ENCODE data around the gene ING4. TPM values are rescaled to one million over a fixed set of nuclear protein-coding genes. Genes with fewer than 3 reads are reported as not detected.
A peak's percentile ranks its signal among the peaks of the same experiment; 100 is the strongest.

The ING4 gene
- total RNA-seq, 1 donor from 2014 or later, result 45.7 TPM

DNA sequence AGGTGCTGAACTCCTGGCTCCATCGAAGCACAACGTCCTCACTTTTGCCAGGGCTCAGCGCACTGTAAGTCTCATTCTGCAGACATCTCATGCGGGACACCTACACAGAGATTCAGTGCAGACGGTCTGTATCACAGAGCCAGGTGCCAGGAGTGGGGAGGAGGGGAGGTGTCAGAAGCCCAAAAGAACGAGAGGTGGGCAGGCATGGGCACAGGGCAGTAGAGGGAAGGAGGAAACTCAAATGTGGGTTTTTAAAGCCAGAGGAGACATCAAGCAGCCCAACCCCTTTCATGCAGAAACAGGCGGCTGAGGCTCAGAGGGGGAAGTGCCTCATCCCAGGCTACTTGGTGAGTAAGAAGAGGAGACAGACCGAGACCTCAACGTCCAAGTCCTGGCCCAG, 24.6 kb downstream of the ING4 start:
- H3K9me3 ChIP-seq, result no peaks in the 10 kb centered on the region
- no peak overlapping the region for H3K27ac ChIP-seq

DNA sequence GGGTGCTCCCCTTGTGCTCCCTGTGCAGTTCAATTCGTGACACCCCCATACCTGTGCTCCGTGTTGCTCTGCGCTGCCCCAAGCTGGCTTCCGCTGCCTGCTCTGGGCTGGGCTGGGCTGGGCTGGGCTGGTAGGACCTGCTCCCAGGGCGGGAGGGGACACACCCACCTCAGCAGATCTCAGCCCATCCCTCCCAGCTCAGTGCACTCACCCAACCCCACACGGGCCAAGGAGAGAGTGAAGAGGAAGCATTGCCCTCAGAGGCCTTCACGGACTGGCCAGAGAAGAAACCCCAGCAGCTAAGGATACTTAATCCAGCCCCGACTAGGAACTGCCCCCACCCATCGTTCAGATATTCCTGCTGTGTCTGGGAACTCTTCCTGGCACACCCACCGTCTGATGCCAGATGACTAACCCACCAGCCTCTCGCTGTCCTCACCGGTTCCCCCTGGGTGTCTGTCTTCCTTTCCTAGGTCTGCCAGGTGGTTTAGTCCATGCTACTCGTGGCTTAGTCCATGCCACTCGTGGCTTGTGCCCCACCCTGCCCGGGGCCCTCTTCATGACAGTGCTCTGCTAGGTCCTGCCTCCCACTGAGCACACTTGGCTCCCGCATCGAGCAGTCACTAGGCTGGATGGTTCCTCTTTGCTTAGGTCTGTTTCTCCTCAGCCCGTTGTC, 26.9 kb downstream of the ING4 start, which contains the start of gene LPAR5:
LPAR5 (minus strand) TSS at position 104 of the 676 bp plus-strand sequence. CDS start 14,711 bp downstream, outside the sequence.
- Histone ChIP-seq H3K4me1 (peaks cover 15% of the 10 kb centered on the region), H3K9me3 (no peaks in the 10 kb centered on the region)
- intact Hi-C loops (cut with DNase I), result no loop called here

More for the DNA sequence above, 24.6 kb downstream of the ING4 start:
- intact Hi-C loops (cut with DNase I), result no loop called here
- no peak overlapping the region for H3K4me3 ChIP-seq
- no peak for TF ChIP-seq POLR2A (IDR thresholded peaks at IDR 0.05)
- no peak for DNase-seq (ENCODE audit: extremely low spot score in 2 of 2)
- no peaks in the 10 kb centered on the region for H3K36me3 ChIP-seq
- peaks cover 10% of the 10 kb centered on the region for H3K4me1 ChIP-seq
- H3K27me3 ChIP-seq, result no peaks in the 10 kb centered on the region

DNA sequence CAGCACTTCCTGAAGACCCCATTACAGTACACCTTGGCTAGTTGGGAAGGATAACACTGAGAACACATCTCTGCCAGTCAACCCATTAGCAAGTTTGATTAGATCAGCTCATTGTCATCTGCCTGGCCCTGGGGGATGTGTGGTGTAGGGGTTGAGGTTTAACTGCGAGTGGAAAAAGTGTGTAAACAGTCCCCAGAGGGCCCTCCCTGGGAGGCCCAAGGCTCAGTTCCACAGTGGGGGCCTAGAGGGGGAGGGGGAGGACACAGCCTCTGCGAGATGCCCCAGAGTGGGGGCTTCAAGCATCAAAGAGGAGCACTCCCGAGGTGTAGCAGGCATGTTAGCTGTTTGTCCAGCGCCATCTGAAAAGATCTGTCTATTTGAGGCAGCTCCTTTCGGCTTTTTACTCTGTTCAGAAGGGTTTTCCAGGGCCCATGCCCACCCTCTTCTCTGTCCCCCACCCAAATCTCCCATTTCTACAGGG, 27.5 kb downstream of the ING4 start:
- no peak for DNase-seq (ENCODE audit: extremely low spot score in 2 of 2)
- Histone ChIP-seq H3K36me3 (no peaks in the 10 kb centered on the region), H3K4me3 (peak overlapping the region in 1 of 2 donors; percentile 30), H3K27ac (peak overlapping the region; percentile 34), H3K27me3 (no peaks in the 10 kb centered on the region), H3K4me1 (peaks cover 15% of the 10 kb centered on the region), H3K9me3 (no peaks in the 10 kb centered on the region)
- TF ChIP-seq, protein P1, sequence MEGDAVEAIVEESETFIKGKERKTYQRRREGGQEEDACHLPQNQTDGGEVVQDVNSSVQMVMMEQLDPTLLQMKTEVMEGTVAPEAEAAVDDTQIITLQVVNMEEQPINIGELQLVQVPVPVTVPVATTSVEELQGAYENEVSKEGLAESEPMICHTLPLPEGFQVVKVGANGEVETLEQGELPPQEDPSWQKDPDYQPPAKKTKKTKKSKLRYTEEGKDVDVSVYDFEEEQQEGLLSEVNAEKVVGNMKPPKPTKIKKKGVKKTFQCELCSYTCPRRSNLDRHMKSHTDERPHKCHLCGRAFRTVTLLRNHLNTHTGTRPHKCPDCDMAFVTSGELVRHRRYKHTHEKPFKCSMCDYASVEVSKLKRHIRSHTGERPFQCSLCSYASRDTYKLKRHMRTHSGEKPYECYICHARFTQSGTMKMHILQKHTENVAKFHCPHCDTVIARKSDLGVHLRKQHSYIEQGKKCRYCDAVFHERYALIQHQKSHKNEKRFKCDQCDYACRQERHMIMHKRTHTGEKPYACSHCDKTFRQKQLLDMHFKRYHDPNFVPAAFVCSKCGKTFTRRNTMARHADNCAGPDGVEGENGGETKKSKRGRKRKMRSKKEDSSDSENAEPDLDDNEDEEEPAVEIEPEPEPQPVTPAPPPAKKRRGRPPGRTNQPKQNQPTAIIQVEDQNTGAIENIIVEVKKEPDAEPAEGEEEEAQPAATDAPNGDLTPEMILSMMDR (IDR thresholded peaks at IDR 0.05), result no peak
- TF ChIP-seq POLR2A (IDR thresholded peaks at IDR 0.05) (no peak), POLR2AphosphoS5 (IDR thresholded peaks at IDR 0.05; ENCODE audit: insufficient read depth in 1 of 2, low read depth in 1 of 2) (no peak)
- intact Hi-C loops (cut with DNase I), result no loop called here

More for the DNA sequence above, 26.9 kb downstream of the ING4 start, which contains the start of gene LPAR5:
- Histone ChIP-seq H3K4me3 (peak within 1 kb of the TSS in 1 of 2 donors; percentile 30), H3K27me3 (no peaks in the 10 kb centered on the region), H3K36me3 (no peaks in the 10 kb centered on the region), H3K27ac (peak within 1 kb of the TSS; percentile 34)
- TF ChIP-seq POLR2AphosphoS5 (IDR thresholded peaks at IDR 0.05; ENCODE audit: insufficient read depth in 1 of 2, low read depth in 1 of 2) (peak in 1 of 2 donors; percentile 49), POLR2A (IDR thresholded peaks at IDR 0.05) (no peak)
- DNase-seq (ENCODE audit: extremely low spot score in 2 of 2), result no peak

DNA sequence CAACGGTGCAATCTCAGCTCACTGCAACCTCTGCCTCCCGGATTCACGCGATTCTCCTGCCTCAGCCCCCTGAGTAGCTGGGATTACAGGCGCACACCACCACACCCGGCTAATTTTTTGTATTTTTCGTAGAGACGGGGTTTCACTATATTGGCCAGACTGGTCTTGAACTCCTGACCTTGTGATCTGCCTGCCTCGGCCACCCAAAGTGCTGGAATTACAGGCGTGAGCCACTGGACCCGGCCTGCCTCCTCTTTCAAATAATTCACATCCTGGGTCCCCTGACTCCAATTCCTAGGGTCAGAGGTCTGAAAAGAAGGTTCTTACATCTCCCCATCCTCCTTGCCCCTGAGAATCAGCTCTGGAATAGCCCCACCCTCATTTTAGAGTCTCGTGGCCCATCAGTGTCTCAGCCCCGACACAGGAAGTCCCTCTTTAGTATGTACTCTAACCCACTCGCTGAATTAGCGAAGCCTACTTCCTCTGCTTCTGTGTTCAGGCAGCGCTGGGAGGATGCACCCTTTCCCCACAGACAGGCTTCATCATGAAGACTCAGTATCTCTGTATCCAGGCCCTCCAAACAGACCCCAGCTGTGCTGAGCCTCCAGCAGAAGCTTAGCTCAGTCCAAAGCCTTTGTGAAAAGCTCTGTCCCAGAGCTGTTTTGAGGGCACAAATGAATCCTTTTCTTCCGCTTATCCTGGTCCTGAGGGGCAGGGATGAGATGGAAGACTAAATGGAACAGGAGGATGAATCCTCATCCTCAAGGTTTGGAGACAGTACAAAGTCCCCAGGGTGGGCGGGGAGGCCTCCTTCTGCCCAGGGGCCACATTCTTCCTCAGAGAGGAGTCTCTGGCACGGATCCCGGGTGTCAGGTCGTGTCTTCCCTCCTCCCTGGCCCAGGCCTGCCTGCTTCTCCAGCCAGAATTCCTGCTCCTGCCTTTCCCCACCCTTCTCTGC, 30.6 kb downstream of the ING4 start:
- peaks cover 15% of the 10 kb centered on the region for H3K4me1 ChIP-seq
- peak overlapping the region; percentile 8 for H3K27ac ChIP-seq
- DNase-seq (ENCODE audit: extremely low spot score in 2 of 2), result no peak
- H3K9me3 ChIP-seq, result no peaks in the 10 kb centered on the region
- intact Hi-C loops (cut with DNase I), result no loop called here
- H3K27me3 ChIP-seq, result no peaks in the 10 kb centered on the region
- H3K36me3 ChIP-seq, result no peaks in the 10 kb centered on the region
- no peak overlapping the region for H3K4me3 ChIP-seq
- TF ChIP-seq POLR2A (IDR thresholded peaks at IDR 0.05), result no peak
- TF ChIP-seq, protein P1 (IDR thresholded peaks at IDR 0.05), result no peak
- no peak for TF ChIP-seq POLR2AphosphoS5 (IDR thresholded peaks at IDR 0.05; ENCODE audit: insufficient read depth in 1 of 2, low read depth in 1 of 2)

DNA sequence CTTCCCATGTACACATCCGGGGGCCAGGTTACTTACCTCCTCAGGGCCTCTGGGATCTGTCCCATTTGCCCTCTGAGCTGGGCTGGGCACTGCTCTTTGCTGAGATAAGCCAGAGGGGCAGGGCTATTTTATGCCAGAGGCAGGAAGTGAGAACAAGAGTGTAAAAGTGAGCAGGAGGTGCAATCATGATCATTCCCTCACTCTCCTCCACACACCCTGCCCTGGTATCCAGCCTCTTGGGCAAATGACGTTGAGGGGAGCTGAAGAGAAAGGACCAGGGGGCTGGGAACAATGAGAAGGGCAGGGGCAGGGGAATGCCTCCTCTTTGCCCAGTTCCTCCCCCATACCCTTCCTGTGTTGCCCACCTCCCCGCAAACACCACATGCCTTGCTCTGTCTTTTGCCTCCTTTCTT, 31.4 kb downstream of the ING4 start:
- TF ChIP-seq POLR2AphosphoS5 (IDR thresholded peaks at IDR 0.05; ENCODE audit: insufficient read depth in 1 of 2, low read depth in 1 of 2) (no peak), POLR2A (IDR thresholded peaks at IDR 0.05) (no peak)
- TF ChIP-seq, protein P1 (IDR thresholded peaks at IDR 0.05), result no peak
- Histone ChIP-seq H3K27ac (no peak overlapping the region), H3K9me3 (no peaks in the 10 kb centered on the region), H3K27me3 (no peaks in the 10 kb centered on the region), H3K4me1 (peaks cover 9% of the 10 kb centered on the region), H3K4me3 (no peak overlapping the region), H3K36me3 (no peaks in the 10 kb centered on the region)
- intact Hi-C loops (cut with DNase I), result no loop called here
- DNase-seq (ENCODE audit: extremely low spot score in 2 of 2), result no peak
